ENCODE results near the gene VLDLR. TPM values are rescaled to one million over a fixed set of nuclear protein-coding genes. Genes with fewer than 3 reads are reported as not detected.
A peak's percentile ranks its signal among the peaks of the same experiment; 100 is the strongest.

The VLDLR gene
- 1 to 10 TPM; 7.2 to 7.4 TPM for total RNA-seq

DNA sequence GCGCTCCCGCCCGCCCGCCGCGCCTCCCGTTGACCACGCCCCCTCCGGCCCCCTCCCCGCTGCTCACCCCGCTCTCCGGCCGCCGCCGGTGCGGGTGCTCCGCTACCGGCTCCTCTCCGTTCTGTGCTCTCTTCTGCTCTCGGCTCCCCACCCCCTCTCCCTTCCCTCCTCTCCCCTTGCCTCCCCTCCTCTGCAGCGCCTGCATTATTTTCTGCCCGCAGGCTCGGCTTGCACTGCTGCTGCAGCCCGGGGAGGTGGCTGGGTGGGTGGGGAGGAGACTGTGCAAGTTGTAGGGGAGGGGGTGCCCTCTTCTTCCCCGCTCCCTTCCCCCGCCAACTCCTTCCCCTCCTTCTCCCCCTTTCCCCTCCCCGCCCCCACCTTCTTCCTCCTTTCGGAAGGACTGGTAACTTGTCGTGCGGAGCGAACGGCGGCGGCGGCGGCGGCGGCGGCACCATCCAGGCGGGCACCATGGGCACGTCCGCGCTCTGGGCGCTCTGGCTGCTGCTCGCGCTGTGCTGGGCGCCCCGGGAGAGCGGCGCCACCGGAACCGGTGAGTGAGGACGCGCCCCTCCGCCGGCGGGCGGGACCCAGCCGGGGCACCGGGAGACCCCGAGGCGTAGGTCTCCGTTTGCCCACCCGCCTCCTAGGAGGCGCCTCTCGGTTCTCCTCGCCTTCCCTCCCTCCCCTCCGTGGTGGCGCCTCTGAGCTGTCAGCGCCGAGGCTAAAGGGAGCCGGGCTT lies at the start of gene VLDLR:
Gene VLDLR (plus strand): TSS at position 66 of the 739 bp plus-strand sequence. CDS start 403 bp downstream, at position 469.
- ATAC-seq (ENCODE audit: low read depth) (peak; percentile 50), DNase-seq (peak; percentile 64)
- peaks cover 8% of the 10 kb centered on the region for H3K36me3 Mint-ChIP-seq
- H3K27ac Mint-ChIP-seq = peak within 1 kb of the TSS; percentile 85
- peak within 1 kb of the TSS; percentile 95 for H3K4me3 Mint-ChIP-seq
- POLR2A ChIA-PET = interaction anchor here (0.9 to 1.0 kb wide), 2 partner anchors 33 to 222 kb away, joined by 3 to 4 read pairs; partner anchors contain the start of gene PUM3
- peaks cover 2% of the 10 kb centered on the region for H3K9me3 Mint-ChIP-seq
- H3K27me3 Mint-ChIP-seq = peaks cover 25% of the 10 kb centered on the region
- peaks cover 14% of the 10 kb centered on the region for H3K4me1 Mint-ChIP-seq

DNA sequence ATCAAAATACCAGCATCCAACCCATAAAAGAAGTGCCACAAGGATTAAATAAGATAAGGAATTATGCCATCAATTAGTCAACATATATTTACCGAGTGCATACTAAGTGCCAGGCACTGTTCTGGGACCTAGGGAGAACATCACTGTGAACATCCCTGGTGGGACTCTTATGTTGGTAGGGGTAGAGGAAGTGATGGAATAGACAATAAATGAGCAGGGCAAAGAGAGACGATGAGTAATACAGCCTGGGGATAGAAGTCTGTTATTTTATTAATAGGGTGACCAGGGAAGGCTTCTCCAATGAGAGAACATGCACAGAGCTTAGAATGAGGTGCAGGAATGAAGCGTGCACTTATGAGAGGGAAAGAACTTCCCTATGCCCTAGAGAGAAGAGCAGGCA lies 47.4 kb upstream of the VLDLR start:
- Mint-ChIP-seq H3K4me1 (no peaks in the 10 kb centered on the region), H3K36me3 (no peaks in the 10 kb centered on the region), H3K4me3 (no peak overlapping the region), H3K9me3 (no peaks in the 10 kb centered on the region), H3K27ac (no peak overlapping the region), H3K27me3 (peaks cover 8% of the 10 kb centered on the region)
- ATAC-seq (ENCODE audit: low read depth) (no peak), DNase-seq (no peak)
- POLR2A ChIA-PET = no interaction called here

DNA sequence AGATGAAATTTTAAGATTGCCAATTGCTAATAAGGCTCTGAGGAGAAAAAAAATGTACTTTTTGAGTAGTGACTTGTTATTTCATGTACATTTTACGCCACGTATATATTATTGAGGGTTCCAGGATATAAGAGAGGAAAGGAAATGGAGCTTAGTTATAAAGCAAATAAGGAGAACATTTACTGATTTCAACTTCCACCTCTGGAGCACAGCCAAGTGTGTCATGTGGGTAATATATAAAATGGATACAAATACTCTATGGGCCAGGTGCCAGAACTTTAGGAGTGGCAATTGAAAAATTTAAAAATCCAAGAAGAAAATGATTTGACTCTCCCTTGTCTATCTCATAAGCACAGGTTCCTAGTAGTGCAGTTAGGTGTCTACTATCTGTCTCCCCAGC lies 45.0 kb upstream of the VLDLR start:
- H3K4me3 Mint-ChIP-seq = no peak overlapping the region
- peaks cover 8% of the 10 kb centered on the region for H3K27me3 Mint-ChIP-seq
- H3K4me1 Mint-ChIP-seq = no peaks in the 10 kb centered on the region
- H3K36me3 Mint-ChIP-seq = no peaks in the 10 kb centered on the region
- no peaks in the 10 kb centered on the region for H3K9me3 Mint-ChIP-seq
- DNase-seq = no peak
- ATAC-seq (ENCODE audit: low read depth) = no peak
- POLR2A ChIA-PET = no interaction called here
- no peak overlapping the region for H3K27ac Mint-ChIP-seq

DNA sequence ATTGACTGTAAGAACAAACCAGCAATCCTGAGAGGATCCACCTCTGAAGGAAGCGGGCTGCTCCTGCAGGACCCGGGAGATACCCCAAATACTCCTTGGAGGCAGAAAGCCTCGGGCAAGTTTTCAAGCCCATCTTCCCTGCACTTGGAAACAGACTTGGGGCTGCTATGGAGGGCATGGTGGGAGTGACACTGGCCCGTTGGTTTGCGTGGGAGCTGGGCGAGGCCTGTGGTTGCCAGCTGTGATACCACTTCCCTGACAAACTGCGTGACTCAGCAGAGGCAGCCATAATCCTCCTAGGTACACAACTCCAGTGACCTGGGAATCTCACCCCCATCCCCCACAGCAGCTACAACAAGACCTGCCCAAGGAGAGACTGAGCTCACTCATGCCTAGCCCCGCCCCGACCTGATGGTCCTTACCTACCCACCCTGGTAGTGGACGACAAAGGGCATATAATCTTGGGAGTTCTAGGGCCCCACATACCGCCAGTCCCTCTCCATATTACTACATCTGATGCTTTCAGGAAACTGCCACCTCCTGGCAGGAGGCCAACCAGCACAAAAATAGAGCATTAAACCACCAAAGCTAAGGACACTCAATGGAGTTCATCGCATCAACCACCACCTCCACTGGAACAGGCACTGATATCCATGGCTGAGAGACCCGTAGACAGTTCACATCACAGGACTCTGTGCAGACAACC lies 38.1 kb upstream of the VLDLR start:
- no peak overlapping the region for H3K4me3 Mint-ChIP-seq
- peaks cover 6% of the 10 kb centered on the region for H3K9me3 Mint-ChIP-seq
- POLR2A ChIA-PET = interaction anchor here (0.7 kb wide), 1 partner anchor 173 kb away, joined by 3 read pairs; no protein-coding TSS in a partner anchor
- H3K36me3 Mint-ChIP-seq = no peaks in the 10 kb centered on the region
- H3K27me3 Mint-ChIP-seq = peaks cover 9% of the 10 kb centered on the region
- no peaks in the 10 kb centered on the region for H3K4me1 Mint-ChIP-seq
- no peak overlapping the region for H3K27ac Mint-ChIP-seq
- no peak for ATAC-seq (ENCODE audit: low read depth)
- DNase-seq = no peak

DNA sequence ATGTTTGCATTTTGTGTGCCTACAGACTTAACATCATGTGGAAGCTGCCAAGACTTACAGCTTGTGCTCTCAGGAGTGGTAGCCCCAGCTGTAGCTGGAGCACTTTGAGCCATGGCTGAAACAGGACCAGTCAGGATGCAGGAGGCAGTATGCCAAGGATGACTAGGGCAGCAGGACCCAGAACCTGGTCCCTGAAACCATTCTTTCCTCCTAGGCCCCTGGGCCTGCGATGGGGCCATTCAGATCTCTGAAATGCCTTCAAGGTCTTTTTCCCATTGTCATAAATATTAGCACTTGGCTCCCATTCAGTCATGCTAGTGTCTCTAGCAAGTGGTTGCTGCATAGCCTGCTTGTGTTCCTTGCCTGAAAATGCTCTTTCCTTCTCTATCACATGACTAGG lies 29.6 kb upstream of the VLDLR start:
- Mint-ChIP-seq H3K36me3 (peaks cover 5% of the 10 kb centered on the region), H3K9me3 (peaks cover 17% of the 10 kb centered on the region), H3K27me3 (peaks cover 9% of the 10 kb centered on the region), H3K4me1 (no peaks in the 10 kb centered on the region), H3K4me3 (no peak overlapping the region), H3K27ac (no peak overlapping the region)
- ATAC-seq (ENCODE audit: low read depth) = no peak
- no peak for DNase-seq
- POLR2A ChIA-PET = no interaction called here

DNA sequence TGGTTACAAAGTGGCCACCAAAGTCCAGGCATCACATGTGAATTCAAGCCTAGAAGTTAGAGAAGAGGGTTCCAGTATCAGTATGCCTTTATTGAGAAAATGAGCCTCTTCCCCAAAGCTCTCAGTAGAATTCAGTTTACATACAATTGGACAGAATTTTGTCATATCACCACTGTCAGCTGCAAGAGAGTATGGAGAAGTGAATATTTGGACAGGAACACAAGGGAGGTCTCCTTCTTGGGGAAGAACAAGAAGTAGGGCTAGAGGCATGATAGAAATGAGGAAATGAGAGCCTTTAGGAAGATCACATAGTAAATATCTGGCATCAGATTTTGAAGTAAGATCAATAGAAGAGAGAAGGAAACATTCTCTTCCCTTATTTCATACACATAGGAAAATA lies 27.8 kb upstream of the VLDLR start:
- Mint-ChIP-seq H3K27ac (no peak overlapping the region), H3K4me3 (no peak overlapping the region), H3K4me1 (no peaks in the 10 kb centered on the region), H3K36me3 (peaks cover 5% of the 10 kb centered on the region), H3K27me3 (peaks cover 5% of the 10 kb centered on the region), H3K9me3 (peaks cover 17% of the 10 kb centered on the region)
- no peak for ATAC-seq (ENCODE audit: low read depth)
- POLR2A ChIA-PET = no interaction called here
- no peak for DNase-seq

DNA sequence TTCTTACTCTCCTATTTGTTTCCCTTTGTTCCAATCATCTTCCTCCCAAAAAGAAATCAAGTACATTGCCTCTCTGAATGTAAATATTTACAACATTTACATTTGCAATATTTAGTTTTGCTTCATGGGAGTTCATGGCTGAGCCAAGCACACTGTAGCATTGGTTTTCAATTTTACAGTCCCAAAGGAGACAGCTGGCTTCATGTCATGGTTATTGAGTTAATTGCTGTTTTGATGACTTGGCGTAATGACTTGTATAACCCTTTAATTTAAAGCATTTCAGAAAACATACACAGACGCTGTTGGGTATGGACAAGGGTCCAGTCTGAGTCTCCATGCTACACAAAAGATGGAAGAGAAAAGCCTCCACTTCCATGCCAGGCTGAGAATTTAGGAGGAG lies 25.6 kb upstream of the VLDLR start:
- H3K9me3 Mint-ChIP-seq = peaks cover 15% of the 10 kb centered on the region
- no peak for DNase-seq
- ATAC-seq (ENCODE audit: low read depth) = no peak
- no peaks in the 10 kb centered on the region for H3K4me1 Mint-ChIP-seq
- H3K27me3 Mint-ChIP-seq = peaks cover 13% of the 10 kb centered on the region
- no peak overlapping the region for H3K27ac Mint-ChIP-seq
- H3K36me3 Mint-ChIP-seq = peaks cover 5% of the 10 kb centered on the region
- no peak overlapping the region for H3K4me3 Mint-ChIP-seq
- POLR2A ChIA-PET = no interaction called here

DNA sequence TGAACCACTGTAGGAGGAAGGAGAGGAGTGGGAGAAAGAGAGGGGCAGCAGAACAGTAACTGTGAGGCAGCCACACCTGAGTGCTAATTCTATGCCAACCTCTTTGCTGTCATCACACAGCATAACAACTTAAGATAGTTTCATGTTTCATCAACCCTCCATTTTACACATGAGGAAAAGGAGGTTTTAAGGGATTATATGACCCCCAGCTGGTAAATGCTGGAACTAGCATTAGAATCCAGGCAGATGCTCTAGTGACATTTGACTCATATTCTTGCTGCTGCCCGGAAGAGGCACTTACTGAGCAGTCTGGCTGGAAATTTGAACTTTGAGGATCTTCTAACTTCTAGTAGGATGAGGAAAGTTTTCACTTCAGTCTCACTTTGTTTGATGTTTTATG lies 24.1 kb upstream of the VLDLR start:
- Mint-ChIP-seq H3K36me3 (peaks cover 5% of the 10 kb centered on the region), H3K9me3 (peaks cover 11% of the 10 kb centered on the region), H3K27me3 (peaks cover 18% of the 10 kb centered on the region), H3K4me3 (no peak overlapping the region), H3K4me1 (no peaks in the 10 kb centered on the region), H3K27ac (no peak overlapping the region)
- POLR2A ChIA-PET = no interaction called here
- no peak for ATAC-seq (ENCODE audit: low read depth)
- DNase-seq = no peak

DNA sequence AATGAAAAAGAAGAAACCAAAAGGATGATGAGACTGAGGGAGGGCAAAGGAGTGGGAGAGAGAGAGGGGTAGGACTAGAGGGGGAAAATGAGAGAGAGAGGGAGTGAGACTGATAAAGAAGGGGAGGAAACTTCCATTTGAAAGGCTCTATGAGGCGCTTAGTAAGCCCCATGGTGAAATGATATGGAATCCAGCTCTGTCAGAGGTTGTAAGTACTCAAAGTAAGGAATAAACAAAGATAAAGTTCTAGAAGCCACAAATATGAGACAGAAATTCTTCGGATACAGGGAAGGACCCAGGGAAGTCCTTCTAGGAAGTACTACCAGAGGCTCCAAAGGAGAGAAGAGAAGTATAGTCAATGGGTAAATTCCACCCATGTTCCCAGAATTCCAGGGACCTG lies 21.7 kb upstream of the VLDLR start:
- H3K36me3 Mint-ChIP-seq = no peaks in the 10 kb centered on the region
- POLR2A ChIA-PET = no interaction called here
- no peak overlapping the region for H3K4me3 Mint-ChIP-seq
- no peak overlapping the region for H3K27ac Mint-ChIP-seq
- DNase-seq (no peak), ATAC-seq (ENCODE audit: low read depth) (no peak)
- H3K27me3 Mint-ChIP-seq = peaks cover 18% of the 10 kb centered on the region
- no peaks in the 10 kb centered on the region for H3K4me1 Mint-ChIP-seq
- H3K9me3 Mint-ChIP-seq = no peaks in the 10 kb centered on the region

DNA sequence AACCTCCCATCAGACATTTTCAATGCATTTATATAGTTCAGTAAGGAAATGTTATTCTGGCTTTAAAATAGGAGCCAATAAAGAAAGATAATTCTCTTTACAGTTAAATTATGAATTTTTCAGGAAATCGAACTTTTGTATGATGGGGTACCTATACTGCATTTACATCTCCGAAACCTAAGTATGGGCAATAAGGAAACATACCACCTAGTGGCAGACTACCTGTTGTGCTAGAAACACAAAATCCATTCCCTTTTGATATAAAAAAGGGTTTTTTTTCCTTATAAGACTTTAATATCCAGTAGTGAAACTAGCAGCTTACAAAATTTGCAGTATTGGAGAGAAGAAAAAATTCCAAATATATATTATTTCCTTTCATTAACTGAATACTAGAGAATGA lies 21.3 kb upstream of the VLDLR start:
- H3K9me3 Mint-ChIP-seq = no peaks in the 10 kb centered on the region
- no peaks in the 10 kb centered on the region for H3K4me1 Mint-ChIP-seq
- POLR2A ChIA-PET = no interaction called here
- H3K27me3 Mint-ChIP-seq = peaks cover 18% of the 10 kb centered on the region
- no peak overlapping the region for H3K4me3 Mint-ChIP-seq
- DNase-seq (no peak), ATAC-seq (ENCODE audit: low read depth) (no peak)
- H3K27ac Mint-ChIP-seq = no peak overlapping the region
- no peaks in the 10 kb centered on the region for H3K36me3 Mint-ChIP-seq

DNA sequence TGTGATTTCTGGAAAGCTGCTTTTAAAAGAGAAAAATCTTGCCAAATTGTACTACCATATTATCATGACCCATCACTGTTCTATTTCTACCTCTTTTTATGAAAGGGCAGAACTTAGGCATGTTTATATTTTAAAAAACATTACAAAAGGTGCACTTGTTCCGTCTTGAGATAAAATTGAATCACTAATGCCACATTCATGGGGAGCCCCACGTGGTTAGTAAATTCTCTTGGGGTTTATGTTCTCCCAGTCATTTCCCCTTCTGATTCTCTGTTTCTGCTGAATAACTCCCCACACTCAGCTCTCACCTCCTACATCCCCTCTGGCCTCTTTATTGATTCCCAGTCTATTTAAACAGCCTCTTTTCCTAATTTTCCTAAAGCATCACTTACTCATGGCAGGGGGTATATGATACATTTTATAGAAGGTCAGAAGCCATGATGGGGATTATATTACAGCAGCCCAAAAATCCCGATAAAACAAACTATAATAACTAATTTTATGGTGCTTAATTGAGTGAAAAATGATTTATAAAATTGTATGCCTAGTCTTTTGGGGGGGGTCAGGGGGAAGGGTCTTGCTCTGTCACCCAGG lies 19.7 kb upstream of the VLDLR start:
- no peaks in the 10 kb centered on the region for H3K9me3 Mint-ChIP-seq
- POLR2A ChIA-PET = no interaction called here
- no peak for DNase-seq
- no peak for ATAC-seq (ENCODE audit: low read depth)
- H3K27ac Mint-ChIP-seq = no peak overlapping the region
- peaks cover 18% of the 10 kb centered on the region for H3K27me3 Mint-ChIP-seq
- no peaks in the 10 kb centered on the region for H3K36me3 Mint-ChIP-seq
- no peaks in the 10 kb centered on the region for H3K4me1 Mint-ChIP-seq
- no peak overlapping the region for H3K4me3 Mint-ChIP-seq

DNA sequence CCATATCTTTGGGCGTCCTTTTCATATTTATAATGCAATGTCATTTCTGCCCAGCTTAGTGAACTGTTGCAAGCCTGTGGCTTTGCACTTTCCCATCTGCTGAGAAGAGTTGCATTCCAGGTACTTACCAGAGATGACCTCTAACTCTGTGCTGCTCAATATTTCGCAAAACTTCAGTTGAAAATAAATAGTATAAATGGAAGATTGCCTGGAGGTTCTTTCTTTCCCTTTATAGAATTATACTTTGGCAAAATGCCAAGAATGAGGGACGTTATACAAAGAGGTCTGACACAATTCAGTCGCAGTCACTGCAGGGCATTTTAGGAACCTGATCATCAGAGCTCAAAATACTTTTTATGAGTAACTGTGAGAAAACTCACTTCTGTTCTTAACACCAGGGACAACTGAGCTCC lies 18.9 kb upstream of the VLDLR start:
- POLR2A ChIA-PET = no interaction called here
- peaks cover 16% of the 10 kb centered on the region for H3K27me3 Mint-ChIP-seq
- no peak for DNase-seq

DNA sequence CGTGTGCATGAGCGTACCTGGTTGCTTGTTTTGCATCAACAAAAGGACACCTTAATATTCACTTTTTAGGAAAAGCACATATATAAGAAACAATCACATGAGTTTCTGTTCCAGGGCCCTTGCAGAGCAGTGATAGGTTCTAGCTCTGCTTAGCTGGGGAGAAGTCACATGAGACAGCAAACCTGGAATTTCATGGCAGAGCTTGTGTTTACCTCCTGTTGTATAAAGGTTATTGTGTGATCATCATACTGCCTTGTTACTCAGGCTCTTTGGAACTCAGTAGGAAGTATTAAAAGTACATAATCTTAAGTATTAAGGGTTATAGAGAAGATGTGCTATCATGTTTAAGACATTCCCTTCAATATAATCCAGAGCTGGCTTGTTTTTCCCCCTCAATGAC lies 18.0 kb upstream of the VLDLR start:
- no peak for ATAC-seq (ENCODE audit: low read depth)
- DNase-seq = no peak

More for the DNA sequence above, 18.9 kb upstream of the VLDLR start:
- no peaks in the 10 kb centered on the region for H3K4me1 Mint-ChIP-seq
- no peak overlapping the region for H3K4me3 Mint-ChIP-seq
- H3K27ac Mint-ChIP-seq = no peak overlapping the region
- no peaks in the 10 kb centered on the region for H3K36me3 Mint-ChIP-seq
- no peak for ATAC-seq (ENCODE audit: low read depth)
- no peaks in the 10 kb centered on the region for H3K9me3 Mint-ChIP-seq

DNA sequence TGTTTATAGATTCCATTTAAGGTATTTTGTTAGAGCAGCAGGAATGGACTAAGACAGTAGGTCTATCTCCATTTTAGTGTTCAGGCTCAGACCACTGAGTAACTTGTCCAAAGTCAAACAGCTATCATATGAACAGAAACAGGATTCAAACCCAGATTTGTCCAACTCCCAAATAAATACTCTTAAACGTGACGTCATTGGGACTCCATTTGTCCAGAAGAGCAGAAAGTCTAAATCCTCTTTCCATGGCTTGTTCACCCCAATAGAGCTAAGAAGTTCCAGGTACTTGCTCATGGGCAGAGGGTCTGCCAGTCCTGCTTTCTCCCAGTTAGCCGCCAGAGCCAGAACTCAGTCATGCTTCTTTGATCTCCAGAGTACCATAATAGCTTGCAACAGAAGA lies 16.3 kb upstream of the VLDLR start:
- no peaks in the 10 kb centered on the region for H3K9me3 Mint-ChIP-seq
- no peak for ATAC-seq (ENCODE audit: low read depth)

More for the DNA sequence above, 18.0 kb upstream of the VLDLR start:
- Mint-ChIP-seq H3K4me3 (no peak overlapping the region), H3K27me3 (peaks cover 19% of the 10 kb centered on the region), H3K36me3 (no peaks in the 10 kb centered on the region), H3K27ac (no peak overlapping the region), H3K4me1 (peaks cover 1% of the 10 kb centered on the region), H3K9me3 (no peaks in the 10 kb centered on the region)
- POLR2A ChIA-PET = no interaction called here

More for the DNA sequence above, 16.3 kb upstream of the VLDLR start:
- Mint-ChIP-seq H3K4me3 (no peak overlapping the region), H3K36me3 (no peaks in the 10 kb centered on the region), H3K4me1 (peaks cover 4% of the 10 kb centered on the region), H3K27ac (no peak overlapping the region), H3K27me3 (peaks cover 13% of the 10 kb centered on the region)
- POLR2A ChIA-PET = no interaction called here
- no peak for DNase-seq

Data from activated naive CD8-positive, alpha-beta T cell treated with anti-CD3 and anti-CD28 coated beads, Interleukin-2, amount 10 ng/mL, durations not matched to agents 7 days and 5 days (primary cell).